GM19438 (cell line): ENCODE results near the gene OPN1LW.
"Not testable (repeated sequence)": the region's sequence is repeated elsewhere in the genome, so short reads cannot be mapped to it uniquely, and the experiment has no call there.

ENCODE experiments used
- ATAC-seq: cut with Tn5 transposase; IDR thresholded peaks from one replicate; pipeline ENCODE4 v1.9.1; 2021; ENCODE audit warnings: low read depth; ENCODE audit not compliant: unreplicated experiment

OPN1LW gene

DNA sequence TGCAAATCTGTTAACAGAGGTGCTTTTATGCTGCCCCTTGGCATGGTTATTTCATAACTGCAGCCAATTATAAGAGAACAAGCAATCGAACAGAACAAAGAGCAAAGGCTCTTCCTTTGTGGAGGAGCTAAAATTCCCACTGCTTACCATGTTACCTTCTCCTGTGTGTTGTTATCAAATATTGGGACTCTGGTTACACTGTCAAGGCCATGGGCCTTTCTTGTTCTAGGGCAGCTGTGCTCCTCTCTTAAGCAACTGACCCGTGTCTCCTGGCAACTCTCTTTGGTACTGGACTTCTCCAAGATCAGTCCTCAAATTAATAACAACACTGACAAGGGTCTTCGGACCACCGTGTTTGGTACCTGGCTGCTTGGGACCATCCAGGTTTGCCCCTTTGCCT is 12.1 kb upstream of the OPN1LW start:
- no peak for ATAC-seq

DNA sequence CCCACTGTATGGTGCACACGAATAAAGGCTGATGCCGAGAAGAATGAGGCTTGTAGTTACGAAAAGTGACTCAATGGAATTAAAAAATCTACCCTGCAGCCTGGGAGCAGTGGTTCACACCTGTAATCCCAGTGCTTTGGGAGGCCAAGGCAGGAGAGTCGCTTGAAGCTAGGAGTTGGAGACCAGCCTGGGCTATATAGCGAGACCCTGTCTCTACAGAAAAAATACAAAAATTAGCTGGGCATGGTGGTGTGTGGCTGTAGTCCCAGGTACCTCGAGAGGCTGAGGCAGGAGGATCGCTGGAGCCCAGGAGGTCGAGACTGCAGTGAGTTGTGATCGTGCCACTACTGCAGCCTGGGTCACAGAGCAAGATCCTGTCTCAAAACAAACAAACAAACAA is 11.7 kb upstream of the OPN1LW start:
- no peak for ATAC-seq

DNA sequence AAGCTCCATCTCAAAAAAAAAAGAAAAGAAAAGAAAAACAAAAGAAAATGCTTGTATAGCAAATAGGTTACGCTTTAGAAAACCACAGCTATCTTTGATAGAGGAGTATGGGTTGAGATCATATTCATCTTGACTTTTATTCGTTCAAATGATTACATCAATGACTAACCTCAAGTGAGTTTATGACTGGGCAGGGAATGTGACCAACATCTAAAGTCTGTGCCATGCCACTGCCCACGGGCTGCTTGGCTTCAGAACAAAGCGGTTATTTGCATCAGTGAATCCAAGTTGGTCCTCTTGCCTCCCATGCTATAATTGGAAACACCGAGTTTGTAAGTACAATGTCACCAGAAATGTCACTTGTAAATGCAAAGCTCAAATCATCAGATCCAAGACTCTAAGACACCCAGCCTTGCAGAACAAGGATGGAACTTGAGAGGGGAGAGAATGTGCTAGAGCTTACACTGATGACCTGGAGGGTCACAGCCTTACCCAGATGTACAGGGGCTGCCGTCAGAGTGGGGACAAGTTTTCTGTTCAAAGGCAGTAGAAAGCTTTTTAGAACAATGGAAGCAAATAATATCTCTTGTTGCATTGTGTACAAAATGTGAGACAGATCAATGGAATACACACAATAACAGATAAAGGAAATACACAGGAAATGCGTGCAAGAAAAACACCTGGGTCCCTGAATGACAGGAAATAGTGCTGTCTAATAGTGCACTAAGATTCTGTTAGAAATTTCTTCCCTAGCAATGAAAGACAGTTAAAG is 8.4 kb upstream of the OPN1LW start:
- no peak for ATAC-seq

GRCh38 chrX:154136627-154137161 is 7.3 kb upstream of the OPN1LW start:
- no peak for ATAC-seq

DNA sequence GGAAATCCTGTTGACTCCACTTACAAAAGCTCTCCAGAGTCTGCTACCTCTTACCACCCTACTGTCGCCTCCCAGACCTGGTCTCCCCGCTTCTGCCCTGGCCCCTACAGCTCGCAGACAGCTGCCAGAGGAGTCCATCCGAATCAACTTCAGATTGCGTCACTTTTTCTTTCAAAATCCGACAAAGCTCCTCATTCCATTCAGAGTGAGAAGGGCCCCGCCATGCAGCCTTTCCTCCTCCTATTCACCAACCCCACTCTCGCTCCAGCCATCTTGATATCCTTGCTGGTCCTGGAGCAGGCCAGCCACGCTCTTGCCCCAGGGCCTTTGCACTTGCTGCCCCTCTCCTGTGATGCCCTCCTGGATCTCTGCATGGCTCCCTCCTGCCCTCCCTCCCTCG is 5.2 kb upstream of the OPN1LW start:
- no peak for ATAC-seq

GRCh38 chrX:154140206-154140605 is 3.8 kb upstream of the OPN1LW start:
- no peak for ATAC-seq

DNA sequence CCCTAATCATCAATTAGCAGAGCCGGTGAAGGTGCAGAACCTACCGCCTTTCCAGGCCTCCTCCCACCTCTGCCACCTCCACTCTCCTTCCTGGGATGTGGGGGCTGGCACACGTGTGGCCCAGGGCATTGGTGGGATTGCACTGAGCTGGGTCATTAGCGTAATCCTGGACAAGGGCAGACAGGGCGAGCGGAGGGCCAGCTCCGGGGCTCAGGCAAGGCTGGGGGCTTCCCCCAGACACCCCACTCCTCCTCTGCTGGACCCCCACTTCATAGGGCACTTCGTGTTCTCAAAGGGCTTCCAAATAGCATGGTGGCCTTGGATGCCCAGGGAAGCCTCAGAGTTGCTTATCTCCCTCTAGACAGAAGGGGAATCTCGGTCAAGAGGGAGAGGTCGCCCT is 3.3 kb upstream of the OPN1LW start:
- no peak for ATAC-seq

GRCh38 chrX:154142386-154142785 is 1.7 kb upstream of the OPN1LW start:
- no peak for ATAC-seq

GRCh38 chrX:154142950-154143745 is 895 bp upstream of the OPN1LW start:
- ATAC-seq = no peak

DNA sequence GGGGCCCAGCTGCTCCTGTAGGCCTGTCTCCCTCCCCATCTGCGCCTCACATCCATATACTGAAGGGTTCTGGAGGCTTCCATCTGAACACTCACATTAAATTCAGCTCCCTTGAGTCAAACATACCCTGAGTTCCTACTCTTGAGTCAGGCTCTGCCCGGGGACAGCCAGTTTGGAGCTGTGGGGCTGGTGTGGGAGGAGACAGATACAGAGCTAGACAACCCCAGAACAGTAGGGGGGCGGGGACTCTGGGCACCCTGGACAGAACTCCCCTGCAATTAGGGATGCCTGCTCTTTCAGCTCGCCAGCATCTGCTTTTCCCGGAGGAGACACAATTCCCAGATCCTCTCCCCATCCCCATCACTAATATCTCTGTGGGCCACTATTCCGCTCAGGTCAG is 7.0 kb downstream of the OPN1LW start:
- not testable (repeated sequence) for ATAC-seq

DNA sequence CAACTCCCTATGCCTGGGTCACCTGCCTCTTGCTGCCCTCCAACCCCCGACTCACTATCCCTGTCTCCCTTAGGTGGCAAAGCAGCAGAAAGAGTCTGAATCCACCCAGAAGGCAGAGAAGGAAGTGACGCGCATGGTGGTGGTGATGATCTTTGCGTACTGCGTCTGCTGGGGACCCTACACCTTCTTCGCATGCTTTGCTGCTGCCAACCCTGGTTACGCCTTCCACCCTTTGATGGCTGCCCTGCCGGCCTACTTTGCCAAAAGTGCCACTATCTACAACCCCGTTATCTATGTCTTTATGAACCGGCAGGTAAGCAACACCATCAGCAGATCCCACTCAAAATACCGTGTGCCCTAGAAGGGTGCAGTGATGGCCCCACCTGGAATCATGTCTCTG is 12.2 kb downstream of the OPN1LW start:
- ATAC-seq = not testable (repeated sequence)

- ATAC-seq = not testable (repeated sequence)
Observed at GRCh38 chrX:154157207-154157606, 13.2 kb downstream of the OPN1LW start.

- ATAC-seq = not testable (repeated sequence)
Observed at GRCh38 chrX:154159345-154159744, 15.3 kb downstream of the OPN1LW start.

DNA sequence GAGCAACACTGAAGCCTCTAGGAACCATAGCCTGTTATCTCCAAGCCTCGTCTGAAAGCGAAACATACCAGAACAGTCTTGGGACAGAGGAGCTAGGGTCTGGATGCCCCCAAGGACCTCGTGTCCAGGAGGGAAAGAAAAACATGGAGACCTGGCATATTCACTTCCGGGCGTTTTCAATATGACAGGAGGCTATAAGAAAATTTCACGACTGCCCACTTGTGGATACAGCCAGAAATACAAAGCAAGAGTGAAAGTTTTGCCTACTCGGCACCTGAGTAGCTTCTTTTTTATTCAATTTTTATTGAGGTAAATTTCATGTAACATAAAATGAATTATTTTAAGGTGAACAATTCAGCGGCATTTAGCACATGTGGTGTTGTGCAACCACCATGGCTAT is 20.9 kb downstream of the OPN1LW start:
- ATAC-seq = not testable (repeated sequence)

- not testable (repeated sequence) for ATAC-seq
Observed at GRCh38 chrX:154168384-154168783, 24.3 kb downstream of the OPN1LW start.

DNA sequence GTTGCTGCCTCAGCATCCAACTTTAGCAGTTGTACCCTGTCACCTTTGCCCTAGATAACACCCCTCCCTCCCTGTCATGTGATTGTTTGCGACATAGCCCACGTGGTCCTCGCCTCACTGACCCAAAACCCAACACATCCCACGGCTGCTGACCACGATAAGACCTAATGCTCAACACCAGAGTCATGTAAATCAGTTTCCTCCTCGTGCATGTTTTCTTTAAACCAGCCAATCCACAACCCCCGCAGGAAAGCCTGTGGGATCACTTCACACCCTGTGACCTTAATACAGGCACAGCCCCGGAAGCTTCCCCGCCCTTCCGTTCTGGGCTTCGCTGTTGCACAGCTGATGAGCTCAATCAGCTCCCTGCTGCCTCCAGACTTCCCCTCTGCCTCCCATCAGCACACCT is 28.5 kb downstream of the OPN1LW start:
- peak; percentile 89 for ATAC-seq

DNA sequence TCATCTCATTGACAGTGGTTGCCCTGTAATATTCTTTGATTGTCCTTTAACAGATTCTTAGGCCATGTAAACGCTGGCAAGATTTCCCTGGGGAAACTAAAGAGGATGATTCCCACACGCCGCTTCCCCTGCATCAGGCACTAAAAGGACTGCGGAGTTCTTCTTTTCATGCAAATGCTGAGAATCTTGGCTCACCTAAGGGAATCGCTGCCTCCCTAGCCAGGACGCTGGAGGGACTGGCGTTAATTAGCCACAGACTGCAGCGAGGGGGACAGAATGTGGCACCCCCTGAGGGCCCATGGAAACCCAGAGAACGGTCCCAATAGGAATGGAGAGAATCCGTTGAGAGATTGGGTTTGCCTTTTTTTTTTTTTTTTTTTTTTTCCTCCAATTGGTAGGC is 30.3 kb downstream of the OPN1LW start:
- ATAC-seq = not testable (repeated sequence)

GRCh38 chrX:154182296-154182695 is 38.3 kb downstream of the OPN1LW start, which contains the start of gene OPN1MW:
Gene OPN1MW, plus strand, starts transcription at chrX:154182596. Its CDS starts 82 bp downstream, at chrX:154182678.
- not testable (repeated sequence) for ATAC-seq

GRCh38 chrX:154183794-154184193 is 39.8 kb downstream of the OPN1LW start:
- ATAC-seq = not testable (repeated sequence)

- not testable (repeated sequence) for ATAC-seq
Observed at GRCh38 chrX:154192846-154193245, 48.8 kb downstream of the OPN1LW start.

DNA sequence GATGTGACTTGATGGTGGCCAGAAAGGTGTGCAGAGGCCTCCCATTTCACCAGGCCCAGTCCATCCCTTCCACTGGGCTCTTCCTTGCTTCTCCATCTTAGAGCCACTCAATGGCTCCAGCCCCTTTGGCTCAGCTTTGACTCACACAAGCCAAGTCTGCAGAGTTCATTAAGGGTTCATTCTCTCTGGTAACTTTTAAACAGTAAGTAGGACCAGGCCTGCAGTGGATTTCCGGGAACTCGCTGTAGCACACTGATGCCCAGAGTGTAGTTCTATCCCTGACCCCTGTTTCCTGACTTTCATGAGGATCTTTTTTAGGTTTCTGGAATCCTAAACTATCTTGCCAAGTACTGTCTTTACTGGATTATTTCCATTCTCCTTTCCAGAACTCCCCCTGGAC is 50.3 kb downstream of the OPN1LW start:
- ATAC-seq = not testable (repeated sequence)
